ENCODE data around the gene YWHAG. TPM values are rescaled to one million over a fixed set of nuclear protein-coding genes. Genes with fewer than 3 reads are reported as not detected.

Gene YWHAG
- total and polyA plus RNA-seq, 9 of the 15 experiments (the other 6 are each of a cell fraction or from before 2014, with no cell fraction given) = 30.4 to 246 (median 94.5) TPM

- TF ChIP-seq ATF6 (CRISPR knock-in tag; IDR thresholded peaks at IDR 0.05) (no peak; the same call in 1 of the 2 replicates), TCF3 (CRISPR knock-in tag; IDR thresholded peaks at IDR 0.05) (peak; percentile 50; the same call in 1 of the 2 replicates), SMARCA4 (IDR thresholded peaks at IDR 0.05) (peak; percentile 48; the same call in 1 of the 2 replicates), ZNF436 (CRISPR knock-in tag; IDR thresholded peaks at IDR 0.05) (no peak), TGIF2 (CRISPR knock-in tag; IDR thresholded peaks at IDR 0.05) (no peak), FOXP1 (CRISPR knock-in tag; IDR thresholded peaks at IDR 0.05) (no peak), NCOA2 (IDR thresholded peaks at IDR 0.05; ENCODE audit: partially characterized antibody in 2 of 2) (no peak), HNRNPL (IDR thresholded peaks at IDR 0.05; ENCODE audit: low read depth, low read length) (no peak), EP400 (IDR thresholded peaks at IDR 0.05) (peak; percentile 88), NUFIP1 (IDR thresholded peaks at IDR 0.05; ENCODE audit: partially characterized antibody) (no peak), ZNF699 (CRISPR knock-in tag; IDR thresholded peaks at IDR 0.05; ENCODE audit: insufficient replicate concordance) (no peak), ZNF146 (CRISPR knock-in tag; IDR thresholded peaks at IDR 0.05; ENCODE audit: unreplicated experiment) (no peak), MTF1 (CRISPR knock-in tag; IDR thresholded peaks at IDR 0.05; ENCODE audit: borderline replicate concordance) (no peak), ZNF431 (CRISPR knock-in tag; IDR thresholded peaks at IDR 0.05) (no peak), CSDE1 (IDR thresholded peaks at IDR 0.05) (no peak), SIX5 (IDR thresholded peaks at IDR 0.05; ENCODE audit: borderline replicate concordance in 1 of 2, insufficient read depth in 1 of 2, low read depth in 1 of 2, low read length in 2 of 2) (no peak), SAFB2 (IDR thresholded peaks at IDR 0.05; ENCODE audit: borderline replicate concordance, low read depth, low read length, severe bottlenecking) (no peak), KAT8 (IDR thresholded peaks at IDR 0.05; ENCODE audit: low read depth) (no peak), STAG1 (CRISPR knock-in tag; IDR thresholded peaks at IDR 0.05; ENCODE audit: borderline replicate concordance) (no peak), ZNF511 (CRISPR knock-in tag; IDR thresholded peaks at IDR 0.05) (no peak; the same call in 1 of the 2 replicates), NCOA4 (IDR thresholded peaks at IDR 0.05; ENCODE audit: partially characterized antibody) (no peak), GABPA (tag; conservative IDR thresholded peaks at IDR 0.05; ENCODE audit: low read depth) (peak; percentile 73)
- TF ChIP-seq, protein P1, sequence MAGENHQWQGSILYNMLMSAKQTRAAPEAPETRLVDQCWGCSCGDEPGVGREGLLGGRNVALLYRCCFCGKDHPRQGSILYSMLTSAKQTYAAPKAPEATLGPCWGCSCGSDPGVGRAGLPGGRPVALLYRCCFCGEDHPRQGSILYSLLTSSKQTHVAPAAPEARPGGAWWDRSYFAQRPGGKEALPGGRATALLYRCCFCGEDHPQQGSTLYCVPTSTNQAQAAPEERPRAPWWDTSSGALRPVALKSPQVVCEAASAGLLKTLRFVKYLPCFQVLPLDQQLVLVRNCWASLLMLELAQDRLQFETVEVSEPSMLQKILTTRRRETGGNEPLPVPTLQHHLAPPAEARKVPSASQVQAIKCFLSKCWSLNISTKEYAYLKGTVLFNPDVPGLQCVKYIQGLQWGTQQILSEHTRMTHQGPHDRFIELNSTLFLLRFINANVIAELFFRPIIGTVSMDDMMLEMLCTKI (IDR thresholded peaks at IDR 0.05; ENCODE audit: partially characterized antibody) = no peak
- TF ChIP-seq, protein P2, sequence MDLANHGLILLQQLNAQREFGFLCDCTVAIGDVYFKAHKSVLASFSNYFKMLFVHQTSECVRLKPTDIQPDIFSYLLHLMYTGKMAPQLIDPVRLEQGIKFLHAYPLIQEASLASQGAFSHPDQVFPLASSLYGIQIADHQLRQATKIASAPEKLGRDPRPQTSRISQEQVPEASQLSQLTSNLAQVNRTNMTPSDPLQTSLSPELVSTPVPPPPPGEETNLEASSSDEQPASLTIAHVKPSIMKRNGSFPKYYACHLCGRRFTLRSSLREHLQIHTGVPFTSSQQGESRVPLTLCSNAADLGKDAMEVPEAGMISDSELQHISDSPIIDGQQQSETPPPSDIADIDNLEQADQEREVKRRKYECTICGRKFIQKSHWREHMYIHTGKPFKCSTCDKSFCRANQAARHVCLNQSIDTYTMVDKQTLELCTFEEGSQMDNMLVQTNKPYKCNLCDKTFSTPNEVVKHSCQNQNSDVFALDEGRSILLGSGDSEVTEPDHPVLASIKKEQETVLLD (IDR thresholded peaks at IDR 0.05) = peak; percentile 70
Observed at GRCh38 chr7:76317782-76318487, 40.9 kb downstream of the YWHAG start (continued).
